Activated B cell treated with CpG ODN at 0.5 μM for 24 hours (primary cell): ENCODE data around the gene CHMP6. TPM values are rescaled to one million over a fixed set of nuclear protein-coding genes. Genes with fewer than 3 reads are reported as not detected.
A peak's percentile ranks its signal among the peaks of the same experiment; 100 is the strongest.

Experiments
- ATAC-seq: fragments of 200-7000 bp; cut with Tn5 transposase; one replicate; pipeline ENCODE4 v1.10.0; 2021; ENCODE audit warnings: low read depth, mild to moderate bottlenecking, moderate library complexity
- CTCF ChIA-PET: fragments of 350-600 bp; sonication (Branson Sonifier 250); formaldehyde crosslinking; loops from one replicate; lab custom pipeline; 2021; ENCODE audit warnings: antibody characterized with exemption; lab: Charles Lee
- POLR2A ChIA-PET: fragments of 350-600 bp; sonication (Branson Sonifier 250); formaldehyde crosslinking; loops from one replicate; lab custom pipeline; 2021; ENCODE audit warnings: antibody characterized with exemption; lab: Charles Lee
- DNase-seq: peaks from one replicate; pipeline ENCODE4 v3.0.0; 2022
- H3K27ac Mint-ChIP-seq: one replicate; pipeline ENCODE4 v1.8.0; 2020; ENCODE audit warnings: mixed read lengths
- H3K27me3 Mint-ChIP-seq: one replicate; pipeline ENCODE4 v1.8.0; 2021; ENCODE audit warnings: mixed read lengths
- H3K36me3 Mint-ChIP-seq: one replicate; pipeline ENCODE4 v1.8.0; 2021; ENCODE audit warnings: low read depth, mixed read lengths
- H3K4me1 Mint-ChIP-seq: one replicate; pipeline ENCODE4 v1.8.0; 2021; ENCODE audit warnings: mixed read lengths
- H3K4me3 Mint-ChIP-seq: one replicate; pipeline ENCODE4 v1.8.0; 2020; ENCODE audit warnings: mild to moderate bottlenecking, mixed read lengths
- H3K9me3 Mint-ChIP-seq: one replicate; pipeline ENCODE4 v1.8.0; 2020; ENCODE audit warnings: mixed read lengths
- CTCF ChIP-seq: fragments of 200-600 bp; IDR thresholded peaks from one replicate; pipeline ENCODE4 v1.8.0; 2022; ENCODE audit warnings: antibody characterized with exemption, mild to moderate bottlenecking
- intact Hi-C: fragments of 100-400 bp; cut with micrococcal nuclease; formaldehyde crosslinking; loops from one replicate; pipeline ENCODE4 v1.15.1; 2024
- total RNA-seq: library from RNA; stranded (reverse); gene quantifications from 2 replicates; pipeline ENCODE4 v1.2.3, GENCODE V29; 2022

Gene CHMP6
- total RNA-seq, 1 donor from 2014 or later = 36.6 TPM

GRCh38 chr17:80952291-80952690 lies 39.4 kb upstream of the CHMP6 start:
- Mint-ChIP-seq H3K9me3 (no peaks in the 10 kb centered on the region), H3K4me1 (peaks cover 25% of the 10 kb centered on the region), H3K27me3 (no peaks in the 10 kb centered on the region), H3K27ac (no peak overlapping the region), H3K4me3 (no peak overlapping the region), H3K36me3 (peaks cover 24% of the 10 kb centered on the region)
- intact Hi-C loops = no loop called here
- CTCF ChIA-PET = no interaction called here
- POLR2A ChIA-PET = no interaction called here
- DNase-seq (no peak), ATAC-seq (no peak)
- TF ChIP-seq CTCF = no peak

- TF ChIP-seq CTCF = no peak
- CTCF ChIA-PET = no interaction called here
- Mint-ChIP-seq H3K27me3 (no peaks in the 10 kb centered on the region), H3K36me3 (peaks cover 17% of the 10 kb centered on the region), H3K9me3 (no peaks in the 10 kb centered on the region), H3K4me1 (peaks cover 25% of the 10 kb centered on the region), H3K27ac (no peak overlapping the region), H3K4me3 (no peak overlapping the region)
- DNase-seq = no peak
- intact Hi-C loops = no loop called here
- POLR2A ChIA-PET = interaction anchor here (0.6 to 1.4 kb wide), 2 partner anchors 42 to 477 kb away, joined by 3 to 4 read pairs; no protein-coding TSS in a partner anchor
- peak; percentile 25 for ATAC-seq
Measured at GRCh38 chr17:80953471-80954315, 37.9 kb upstream of the CHMP6 start.

GRCh38 chr17:80955078-80955477 lies 36.6 kb upstream of the CHMP6 start:
- ATAC-seq = no peak
- POLR2A ChIA-PET = interaction anchor here (0.7 to 2.5 kb wide), 2 partner anchors 43 to 78 kb away, joined by 3 to 7 read pairs; no protein-coding TSS in a partner anchor
- no peak overlapping the region for H3K4me3 Mint-ChIP-seq
- no peak overlapping the region for H3K27ac Mint-ChIP-seq
- no peaks in the 10 kb centered on the region for H3K27me3 Mint-ChIP-seq
- CTCF ChIA-PET = interaction anchor here (1.0 to 1.7 kb wide), 2 partner anchors 25 to 90 kb away, joined by 3 read pairs; no protein-coding TSS in a partner anchor
- H3K4me1 Mint-ChIP-seq = peaks cover 25% of the 10 kb centered on the region
- no peak for TF ChIP-seq CTCF
- no peaks in the 10 kb centered on the region for H3K9me3 Mint-ChIP-seq
- DNase-seq = no peak
- peaks cover 13% of the 10 kb centered on the region for H3K36me3 Mint-ChIP-seq
- intact Hi-C loops = loop anchor here (5.0 kb wide), 1 partner anchor 43 kb away; no protein-coding TSS in a partner anchor

DNA sequence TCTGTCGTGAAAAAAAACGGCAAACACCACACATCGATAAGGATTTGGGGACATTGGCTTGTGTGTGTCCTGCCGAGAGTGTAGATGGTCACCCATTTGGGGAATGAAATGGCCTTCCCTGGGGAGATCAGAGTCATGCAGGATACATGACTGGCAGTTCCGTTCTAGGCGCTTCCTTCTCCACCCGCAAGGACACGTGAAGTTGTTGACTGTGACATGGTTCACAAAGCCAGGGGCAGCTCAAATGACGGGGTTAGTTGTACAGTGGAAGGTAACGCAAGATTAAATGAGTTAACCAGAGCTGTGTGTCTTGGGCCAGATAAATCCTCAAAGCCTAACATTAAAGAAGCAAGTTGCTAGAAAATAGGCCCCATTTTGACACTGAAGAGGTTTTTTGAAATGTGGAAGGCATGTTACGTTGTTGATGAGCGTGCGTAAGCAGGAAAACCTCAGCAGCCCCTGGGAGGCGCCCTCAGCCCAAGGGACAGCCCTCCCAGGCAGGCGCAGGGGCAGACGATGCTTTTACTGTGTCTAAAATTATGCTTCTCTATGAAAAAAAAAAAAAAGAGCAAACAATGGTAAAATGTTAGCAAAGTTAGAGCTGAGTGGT lies 35.9 kb upstream of the CHMP6 start:
- ChIA-PET POLR2A (interaction anchor here (0.6 to 2.5 kb wide), 3 partner anchors 44 to 78 kb away, joined by 3 to 7 read pairs (median 3); no protein-coding TSS in a partner anchor), CTCF (interaction anchor here (0.8 to 1.7 kb wide), 4 partner anchors 14 to 91 kb away, joined by 3 read pairs; no protein-coding TSS in a partner anchor)
- no peak for TF ChIP-seq CTCF
- DNase-seq = no peak
- peak; percentile 88 for ATAC-seq
- Mint-ChIP-seq H3K27ac (peak overlapping the region; percentile 79), H3K9me3 (no peaks in the 10 kb centered on the region), H3K27me3 (no peaks in the 10 kb centered on the region), H3K4me1 (peaks cover 25% of the 10 kb centered on the region), H3K4me3 (peak overlapping the region; percentile 29), H3K36me3 (peaks cover 9% of the 10 kb centered on the region)
- intact Hi-C loops = loop anchor here (1.0 to 5.0 kb wide), 2 partner anchors 43 to 89 kb away; no protein-coding TSS in a partner anchor
